Central memory CD4-positive, alpha-beta T cell (primary cell): ENCODE results near the gene TEX14.
"Not testable (repeated sequence)": the region's sequence is repeated elsewhere in the genome, so short reads cannot be mapped to it uniquely, and the experiment has no call there.

ENCODE experiments used
- DNase-seq: peaks from one replicate; pipeline ENCODE4 v3.0.0; 2022

The TEX14 gene

GRCh38 chr17:58593123-58593522 lies 98.7 kb downstream of the TEX14 start:
- no peak for DNase-seq

- DNase-seq = no peak
These were observed 100.4 kb downstream of the TEX14 start for GRCh38 chr17:58591455-58591854.

GRCh38 chr17:58590377-58590776 lies 101.5 kb downstream of the TEX14 start:
- no peak for DNase-seq

- peak; percentile 38 for DNase-seq
These were observed 104.1 kb downstream of the TEX14 start for GRCh38 chr17:58587713-58588117.

- DNase-seq = no peak
These were observed 105.7 kb downstream of the TEX14 start for GRCh38 chr17:58586009-58586644.

GRCh38 chr17:58585554-58585953 lies 106.3 kb downstream of the TEX14 start:
- DNase-seq = no peak

- no peak for DNase-seq
These were observed 108.4 kb downstream of the TEX14 start for GRCh38 chr17:58583486-58583885.

- DNase-seq = not testable (repeated sequence)
These were observed 109.1 kb downstream of the TEX14 start for GRCh38 chr17:58582718-58583117.

- no peak for DNase-seq
These were observed 111.2 kb downstream of the TEX14 start for GRCh38 chr17:58580671-58581070.

- peak; percentile 21 for DNase-seq
These were observed 114.1 kb downstream of the TEX14 start for GRCh38 chr17:58577696-58578095.

- no peak for DNase-seq
These were observed 115.0 kb downstream of the TEX14 start for GRCh38 chr17:58576679-58577367.

GRCh38 chr17:58575511-58575910 lies 116.3 kb downstream of the TEX14 start:
- DNase-seq = no peak

GRCh38 chr17:58574025-58574424 lies 117.8 kb downstream of the TEX14 start:
- DNase-seq = no peak

GRCh38 chr17:58572846-58573245 lies 119.0 kb downstream of the TEX14 start:
- DNase-seq = no peak

GRCh38 chr17:58570758-58571157 lies 121.1 kb downstream of the TEX14 start:
- DNase-seq = no peak

- no peak for DNase-seq
These were observed 122.6 kb downstream of the TEX14 start for GRCh38 chr17:58569196-58569595.

GRCh38 chr17:58568044-58568799 lies 123.6 kb downstream of the TEX14 start:
- no peak for DNase-seq

GRCh38 chr17:58565389-58566311 lies 126.2 kb downstream of the TEX14 start:
- no peak for DNase-seq

- DNase-seq = no peak
These were observed 126.9 kb downstream of the TEX14 start for GRCh38 chr17:58564971-58565370.

- no peak for DNase-seq
These were observed 127.6 kb downstream of the TEX14 start for GRCh38 chr17:58564243-58564642.

GRCh38 chr17:58560511-58560910 lies 131.3 kb downstream of the TEX14 start:
- no peak for DNase-seq

GRCh38 chr17:58557981-58558380 lies 133.9 kb downstream of the TEX14 start:
- DNase-seq = no peak

GRCh38 chr17:58556833-58557250 lies 135.0 kb downstream of the TEX14 start:
- DNase-seq = no peak
